GM18502 (cell line): ENCODE results near the gene ZMYND8.
"Not testable (repeated sequence)": the region's sequence is repeated elsewhere in the genome, so short reads cannot be mapped to it uniquely, and the experiment has no call there.

Experiments used
- ATAC-seq: cut with Tn5 transposase; IDR thresholded peaks from one replicate; pipeline ENCODE4 v1.9.1; 2021; ENCODE audit warnings: mild to moderate bottlenecking; ENCODE audit not compliant: unreplicated experiment, poor library complexity

The ZMYND8 gene

DNA sequence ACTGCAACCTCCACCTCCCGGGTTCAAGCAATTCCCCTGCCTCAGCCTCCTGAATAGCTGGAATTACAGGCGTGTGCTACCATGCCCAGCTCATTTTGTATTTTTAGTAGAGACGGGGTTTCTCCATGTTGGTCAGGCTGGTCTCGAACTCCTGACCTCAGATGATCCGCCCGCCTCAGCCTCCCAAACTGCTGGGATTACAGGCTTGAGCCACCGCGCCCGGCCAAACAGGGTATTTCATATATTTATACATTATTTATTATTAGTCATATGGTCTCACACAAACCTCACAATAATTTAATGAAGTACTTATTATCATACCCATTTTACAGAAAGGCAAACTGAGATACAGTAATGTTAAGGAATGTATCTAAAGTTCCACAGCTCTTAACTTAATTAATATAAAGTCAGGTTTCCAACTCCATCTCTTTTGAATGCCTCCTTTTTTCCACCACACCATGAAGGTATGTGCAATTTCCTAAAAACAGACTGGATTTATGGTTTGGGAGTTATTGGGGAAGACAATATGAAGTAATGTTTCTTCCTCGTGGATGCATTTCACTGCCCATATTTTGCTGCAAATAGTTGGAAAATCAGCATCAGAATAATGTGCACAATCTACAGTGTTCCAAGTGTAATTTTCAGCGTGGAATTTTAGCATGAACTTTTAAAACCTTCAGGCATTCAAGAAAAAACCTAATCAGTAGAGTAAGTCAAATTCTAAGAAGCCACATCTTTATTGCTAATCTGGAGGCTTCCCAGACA, 65.7 kb downstream of the ZMYND8 start:
- no peak for ATAC-seq

DNA sequence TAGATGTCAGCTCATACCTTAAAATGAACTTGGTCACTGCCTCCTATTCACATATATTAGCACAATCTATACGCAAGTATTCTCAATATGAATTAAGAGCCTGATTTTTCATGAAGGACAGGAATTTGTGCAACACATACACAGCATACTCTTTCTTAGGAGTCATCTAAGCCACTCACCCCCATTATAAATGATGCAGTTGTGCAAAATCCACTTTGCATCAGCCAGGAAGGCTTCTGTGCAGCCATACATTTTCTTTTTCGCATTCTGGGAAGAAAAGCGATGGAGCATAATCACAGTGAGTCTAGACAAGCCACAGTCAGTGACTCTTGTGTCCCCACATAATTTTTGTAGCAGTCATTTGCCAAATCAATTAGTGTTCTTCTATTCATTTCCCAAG, 66.5 kb downstream of the ZMYND8 start:
- no peak for ATAC-seq

DNA sequence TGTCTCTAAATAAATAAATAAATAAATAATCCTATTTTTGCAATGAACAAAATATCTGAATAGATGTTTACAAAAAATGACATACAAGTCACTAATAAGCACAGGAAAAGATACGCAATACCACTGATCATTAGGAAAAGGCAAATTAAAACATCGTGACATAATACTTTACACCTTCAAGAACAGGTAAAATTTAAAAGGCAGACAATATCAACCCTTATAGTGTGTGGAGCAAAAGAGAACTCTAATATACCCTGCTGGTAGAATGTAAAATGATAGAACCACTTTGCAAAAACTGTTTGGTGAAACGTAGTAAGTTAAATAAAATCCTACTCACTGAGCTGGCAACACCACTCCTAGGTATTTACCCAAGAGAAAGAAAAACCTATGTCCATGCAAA, 67.4 kb downstream of the ZMYND8 start:
- ATAC-seq, result no peak

DNA sequence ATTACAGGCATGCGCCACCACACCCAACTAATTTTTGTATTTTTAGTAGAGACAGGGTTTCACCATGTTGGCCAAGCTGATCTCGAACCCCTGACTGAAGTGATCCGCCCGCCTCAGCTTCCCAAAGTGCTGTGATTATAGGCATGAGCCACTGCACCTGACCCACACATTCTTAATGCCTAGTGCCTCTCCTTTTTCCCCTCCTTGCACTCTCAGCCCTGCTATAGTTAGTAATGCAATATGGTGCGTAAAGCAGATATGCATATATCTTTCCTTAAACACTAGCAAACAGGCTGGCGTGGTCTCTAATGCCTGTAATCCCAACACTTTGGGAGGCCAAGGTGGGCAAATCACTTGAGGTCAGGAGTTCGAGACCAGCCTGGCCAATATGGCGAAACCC, 68.0 kb downstream of the ZMYND8 start:
- not testable (repeated sequence) for ATAC-seq

DNA sequence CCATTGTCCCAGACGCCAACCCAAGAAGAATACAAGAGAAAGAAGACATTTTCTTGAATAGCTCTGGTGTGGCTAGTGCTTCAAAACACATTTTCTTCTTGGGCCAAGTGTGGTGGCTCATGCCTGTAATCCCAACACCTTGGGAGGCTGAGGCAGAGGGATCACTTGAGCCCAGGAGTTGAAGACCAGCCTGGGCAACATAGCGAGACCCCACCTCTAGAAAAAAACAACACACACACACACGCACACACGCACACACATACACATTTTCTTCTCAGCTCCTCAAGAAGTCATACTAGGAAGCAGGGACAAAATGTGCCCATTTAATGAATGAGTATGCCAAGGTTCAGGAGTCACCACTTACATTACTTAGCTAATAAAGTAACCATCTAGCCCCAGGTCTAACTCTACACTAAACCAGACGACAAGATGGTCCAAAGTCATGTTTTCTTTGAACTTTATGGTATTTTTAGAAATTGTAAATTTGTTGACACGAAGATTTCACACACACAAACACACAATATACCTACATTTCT, 68.8 kb downstream of the ZMYND8 start:
- ATAC-seq, result no peak

DNA sequence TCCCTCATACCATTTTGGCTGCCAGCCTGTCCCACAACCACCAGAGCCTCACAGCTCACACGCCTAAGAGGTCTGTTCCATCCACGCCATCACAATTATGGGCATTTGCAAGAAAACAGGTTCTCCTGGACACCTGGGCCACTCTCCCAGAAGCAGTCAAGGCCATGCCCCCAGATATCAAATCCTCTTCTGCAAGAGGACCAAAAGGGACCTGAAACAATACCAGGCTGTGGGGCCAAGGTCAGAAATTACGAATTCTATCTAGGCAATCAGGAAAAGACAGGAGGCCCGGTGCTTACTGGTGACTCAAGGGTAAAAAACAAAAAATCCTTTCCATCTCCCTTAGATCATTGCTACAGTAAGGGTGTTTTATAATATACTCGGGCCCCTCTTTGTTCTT, 69.8 kb downstream of the ZMYND8 start:
- ATAC-seq, result no peak

DNA sequence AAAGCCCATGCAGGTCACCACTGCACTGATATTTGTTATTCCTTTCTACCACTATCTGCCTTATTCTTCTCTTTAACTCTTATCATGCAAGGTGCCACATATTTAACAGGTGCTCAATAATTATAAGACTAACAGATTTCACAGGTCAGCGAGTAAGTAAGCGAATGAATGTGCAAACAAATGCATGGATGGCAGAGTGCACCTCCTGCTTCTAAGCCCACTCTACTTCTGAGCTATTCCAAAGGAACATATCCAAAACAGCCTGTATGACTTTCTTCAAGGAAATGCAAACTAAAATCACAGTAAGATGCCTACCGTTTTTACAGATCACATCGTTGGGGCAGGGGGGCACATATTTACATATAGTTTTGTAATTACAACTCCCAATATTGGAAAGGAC, 71.3 kb downstream of the ZMYND8 start:
- no peak for ATAC-seq

DNA sequence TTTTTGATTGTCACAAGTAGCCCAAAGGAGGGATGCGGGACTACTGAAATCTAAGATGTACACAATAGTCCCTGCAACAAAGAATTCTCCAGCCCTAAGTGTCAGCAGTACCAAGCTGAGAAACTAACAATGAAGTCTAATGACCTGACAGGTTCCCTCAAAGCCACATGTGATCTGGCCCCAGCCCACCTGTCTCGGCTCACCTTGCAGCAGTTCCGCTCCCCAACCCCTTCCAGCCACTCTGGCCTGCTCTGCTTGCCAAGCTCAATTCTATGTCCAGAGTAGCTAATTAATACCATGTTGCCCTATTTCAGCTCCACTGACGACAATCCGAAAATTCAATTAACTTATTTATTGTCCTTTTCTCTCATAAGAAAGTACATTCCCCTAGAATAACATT, 72.1 kb downstream of the ZMYND8 start:
- no peak for ATAC-seq

DNA sequence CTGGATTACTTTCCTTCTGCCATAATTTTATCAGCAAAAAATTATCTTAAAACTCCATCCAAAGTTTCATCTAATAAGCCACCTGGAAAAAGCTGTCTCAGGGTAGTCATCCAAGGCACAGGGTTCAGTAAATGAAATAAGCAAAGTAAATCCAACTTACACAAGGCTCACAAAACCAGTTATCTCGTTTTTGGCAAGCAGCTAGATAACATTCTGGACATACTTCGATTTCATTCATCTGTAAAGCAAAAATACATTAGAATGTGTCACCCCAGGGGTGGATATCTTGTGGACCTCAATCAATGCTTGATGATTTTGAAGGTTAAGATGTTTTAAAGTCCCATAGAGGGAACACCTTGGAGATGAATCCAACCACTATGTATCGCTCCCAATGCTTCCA, 73.1 kb downstream of the ZMYND8 start:
- ATAC-seq, result no peak

DNA sequence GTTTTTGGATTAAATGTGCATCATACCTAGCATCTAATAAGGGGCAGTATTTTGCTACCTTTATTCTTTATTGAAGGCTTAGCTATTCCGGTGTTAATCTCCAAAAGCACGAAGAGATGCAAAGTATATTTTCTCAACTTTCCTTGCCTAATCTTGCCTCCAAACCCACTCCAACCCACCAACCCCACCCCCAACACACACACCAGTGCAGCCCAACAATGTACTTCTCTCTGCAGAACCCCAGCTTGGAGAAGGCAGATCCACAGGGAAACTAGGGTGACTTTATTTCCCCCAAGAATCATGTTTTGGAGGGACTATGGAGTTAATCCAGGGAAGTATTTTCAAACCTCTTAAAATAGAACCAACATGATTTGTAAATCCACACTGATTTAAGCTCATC, 73.6 kb downstream of the ZMYND8 start:
- ATAC-seq, result no peak

DNA sequence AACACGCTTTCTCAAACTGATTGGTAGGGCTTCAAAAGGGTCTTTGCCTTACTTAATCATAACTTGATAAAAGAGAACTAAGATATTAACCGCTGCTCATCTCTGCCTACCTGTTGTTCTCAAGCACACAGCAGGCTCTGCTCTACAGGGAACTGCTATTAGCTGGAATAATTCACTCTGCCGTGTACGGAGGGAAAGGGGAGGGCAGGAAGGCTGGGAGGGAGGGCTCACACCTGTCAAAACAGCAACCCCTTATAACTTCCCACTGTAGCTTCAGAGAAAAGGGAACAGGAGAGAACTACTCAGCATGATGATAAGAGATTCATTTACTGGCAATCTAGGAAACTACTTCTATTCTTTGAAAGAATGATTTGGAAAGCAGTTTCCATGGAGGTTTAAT, 75.1 kb downstream of the ZMYND8 start:
- ATAC-seq, result no peak

DNA sequence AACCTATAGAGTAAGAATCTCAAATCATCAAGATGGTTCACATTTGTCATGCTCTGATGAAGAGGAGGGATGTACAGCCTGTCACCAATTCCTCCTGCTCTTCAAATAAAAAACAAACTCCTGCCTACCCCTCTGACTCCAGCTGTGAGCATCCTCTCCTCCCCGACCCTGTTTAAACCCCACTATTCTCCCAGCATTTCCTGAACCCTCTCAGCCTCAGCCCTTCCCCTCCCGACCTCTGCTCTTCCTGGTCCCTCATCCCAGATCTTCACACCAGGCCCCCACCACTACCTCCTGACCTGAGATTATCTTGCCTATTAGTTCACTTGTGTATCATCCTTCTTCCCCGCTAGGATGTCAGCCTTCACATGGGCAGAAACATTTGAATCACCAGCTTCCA, 75.8 kb downstream of the ZMYND8 start:
- no peak for ATAC-seq

DNA sequence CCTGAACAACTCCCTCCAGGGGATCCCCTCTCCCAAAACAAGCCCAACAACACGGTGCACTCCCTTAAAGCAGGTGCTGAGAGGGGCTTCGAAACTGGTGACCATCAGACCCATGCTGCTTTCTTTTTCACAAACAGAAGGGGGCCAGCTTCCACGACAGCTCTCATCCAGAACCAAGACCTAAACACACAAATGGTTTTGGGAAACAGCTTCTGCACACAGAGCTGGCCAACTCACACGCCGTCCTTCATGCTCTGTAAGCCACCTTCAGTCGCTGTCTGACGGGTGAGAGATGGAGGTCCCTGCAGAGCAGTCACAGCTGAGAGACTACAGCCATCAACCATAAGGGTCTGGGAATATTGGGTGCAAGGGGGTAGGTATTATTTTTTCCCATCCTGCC, 76.3 kb downstream of the ZMYND8 start:
- no peak for ATAC-seq

DNA sequence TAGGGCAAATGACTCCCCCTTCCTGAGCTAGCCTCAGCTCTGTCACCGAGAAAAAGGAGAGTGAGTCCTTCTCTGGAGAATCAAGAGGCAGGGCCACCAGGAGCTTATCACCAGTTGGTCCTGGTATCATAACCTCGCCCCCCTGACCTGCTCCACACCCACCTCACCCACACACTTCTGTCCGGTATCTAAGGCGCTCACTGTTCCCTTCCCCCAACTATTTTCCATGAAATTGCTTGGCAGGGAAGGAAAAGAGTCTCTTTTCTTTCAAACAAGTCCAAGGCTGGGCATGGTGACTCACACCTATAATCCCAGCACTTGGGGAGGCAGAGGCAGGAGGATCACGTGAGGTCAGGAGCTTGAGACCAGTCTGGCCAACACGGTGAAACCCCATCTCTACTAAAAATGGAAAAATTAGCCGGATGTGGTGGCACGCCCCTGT, 77.6 kb downstream of the ZMYND8 start:
- no peak for ATAC-seq

DNA sequence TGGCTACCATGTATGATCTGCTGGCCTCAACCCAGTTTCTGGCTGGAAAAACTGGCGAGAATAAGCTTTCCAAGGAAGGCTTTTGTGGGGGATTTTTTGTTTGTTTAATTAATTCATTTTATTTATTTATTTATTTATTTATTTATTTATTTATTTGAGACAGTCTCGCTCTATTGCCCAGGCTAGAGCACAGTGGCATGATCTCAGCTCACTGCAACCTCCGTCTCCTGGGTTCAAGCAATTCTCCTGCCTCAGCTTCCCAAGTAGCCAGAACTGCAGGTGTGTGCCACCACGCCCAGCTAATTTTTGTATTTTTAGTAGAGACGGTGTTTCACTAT, 79.0 kb downstream of the ZMYND8 start:
- ATAC-seq, result not testable (repeated sequence)

DNA sequence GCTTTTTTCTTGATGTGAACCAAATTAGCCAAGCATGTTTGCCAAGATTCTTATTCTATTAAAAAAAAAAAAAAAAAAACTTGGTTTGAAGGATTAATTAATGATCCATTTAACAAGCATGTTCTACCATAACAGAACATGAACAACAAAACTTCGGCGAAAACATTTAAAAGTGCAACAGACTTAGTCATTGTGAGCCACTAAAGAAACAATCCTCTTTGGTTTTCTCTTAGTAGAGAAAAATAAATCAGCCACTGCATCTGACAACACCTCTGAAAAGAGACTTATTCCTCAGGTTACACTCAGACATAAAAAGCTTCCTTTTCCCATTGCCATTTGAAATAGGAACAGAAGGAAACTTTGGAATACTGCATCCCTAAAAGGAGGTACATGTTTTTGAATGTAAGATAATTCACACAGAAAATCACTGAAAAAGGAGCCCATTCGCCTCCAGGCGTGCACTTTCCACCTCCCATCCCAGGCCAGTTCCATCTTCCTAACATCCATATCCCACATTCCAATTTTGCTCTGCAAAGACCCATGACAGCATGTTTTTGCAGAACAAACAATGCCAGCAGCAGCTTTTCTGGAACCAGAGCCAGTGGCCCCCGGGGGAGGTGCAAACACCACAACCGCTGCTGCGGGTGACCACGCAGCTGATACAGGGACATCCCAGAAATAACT, 79.5 kb downstream of the ZMYND8 start:
- ATAC-seq, result no peak

DNA sequence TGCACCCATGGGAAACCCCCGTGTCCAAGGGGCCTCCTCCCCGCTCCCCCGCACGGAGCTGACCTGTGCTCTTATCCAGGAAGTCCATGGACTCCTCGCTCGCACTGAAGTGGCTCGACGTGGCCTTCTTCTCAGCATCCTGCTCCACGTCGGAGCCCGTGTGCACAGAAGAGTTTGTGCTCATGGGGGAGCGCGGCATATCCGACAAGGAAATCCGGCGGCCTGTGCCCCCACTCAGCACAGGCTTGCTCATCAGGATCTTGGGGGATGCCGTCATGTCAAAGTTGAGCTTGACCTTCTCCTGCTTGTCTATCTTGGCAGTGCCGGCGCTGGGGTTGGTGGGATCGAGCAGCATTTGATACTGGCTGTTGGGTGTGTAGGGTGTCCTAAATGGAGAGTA, 80.2 kb downstream of the ZMYND8 start:
- ATAC-seq, result no peak

DNA sequence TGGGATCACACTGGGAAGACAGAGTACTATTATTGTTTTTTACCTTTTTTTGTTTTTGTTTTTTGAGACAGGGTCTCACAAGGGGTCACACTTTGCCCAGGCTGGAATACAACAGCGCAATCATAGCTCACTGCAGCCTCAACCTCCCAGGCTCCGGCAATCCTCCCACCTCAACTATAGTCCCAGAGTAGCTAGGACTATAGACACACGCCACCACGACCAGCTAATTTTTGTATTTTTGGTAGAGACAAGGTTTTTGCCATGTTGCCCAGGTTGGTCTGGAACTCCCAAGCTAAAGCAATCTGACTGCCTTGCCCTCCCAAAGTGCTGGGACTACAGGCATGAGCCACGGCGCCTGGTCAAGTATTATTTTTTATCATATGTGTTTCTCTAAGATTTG, 81.0 kb downstream of the ZMYND8 start:
- no peak for ATAC-seq

DNA sequence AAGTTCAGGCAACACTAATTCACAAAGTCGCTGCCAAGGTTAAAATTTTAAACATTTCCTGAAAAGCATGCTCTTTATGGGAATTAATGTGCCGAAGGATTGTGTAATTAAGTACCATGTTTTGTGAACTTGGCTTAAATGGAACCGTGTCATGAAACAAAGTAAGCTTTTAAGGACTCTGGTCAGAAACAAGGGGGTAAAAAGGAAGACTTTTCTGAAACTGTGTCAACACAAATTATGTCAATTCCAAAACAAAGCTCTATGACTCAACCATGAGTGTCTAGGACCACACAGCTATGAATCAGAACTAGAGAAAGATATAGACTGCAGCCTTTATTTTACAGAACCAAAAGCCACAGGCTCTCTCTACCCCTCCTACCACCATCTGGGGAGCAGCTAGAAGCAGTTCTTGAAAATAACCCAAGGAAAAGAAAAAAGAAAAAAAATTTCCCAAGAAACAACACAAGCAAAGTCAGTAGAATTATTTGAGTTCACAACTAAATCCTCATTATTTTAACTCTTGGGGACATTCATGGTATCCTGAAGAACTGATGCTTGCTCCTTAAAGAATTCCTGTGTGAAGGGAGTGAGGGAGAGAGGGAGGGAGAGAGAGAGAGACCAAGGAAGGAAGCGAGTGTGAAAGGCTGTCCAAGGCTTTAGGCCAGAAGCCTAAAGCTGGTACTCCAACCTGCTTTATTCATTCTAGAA, 81.9 kb downstream of the ZMYND8 start:
- ATAC-seq, result peak; percentile 91

DNA sequence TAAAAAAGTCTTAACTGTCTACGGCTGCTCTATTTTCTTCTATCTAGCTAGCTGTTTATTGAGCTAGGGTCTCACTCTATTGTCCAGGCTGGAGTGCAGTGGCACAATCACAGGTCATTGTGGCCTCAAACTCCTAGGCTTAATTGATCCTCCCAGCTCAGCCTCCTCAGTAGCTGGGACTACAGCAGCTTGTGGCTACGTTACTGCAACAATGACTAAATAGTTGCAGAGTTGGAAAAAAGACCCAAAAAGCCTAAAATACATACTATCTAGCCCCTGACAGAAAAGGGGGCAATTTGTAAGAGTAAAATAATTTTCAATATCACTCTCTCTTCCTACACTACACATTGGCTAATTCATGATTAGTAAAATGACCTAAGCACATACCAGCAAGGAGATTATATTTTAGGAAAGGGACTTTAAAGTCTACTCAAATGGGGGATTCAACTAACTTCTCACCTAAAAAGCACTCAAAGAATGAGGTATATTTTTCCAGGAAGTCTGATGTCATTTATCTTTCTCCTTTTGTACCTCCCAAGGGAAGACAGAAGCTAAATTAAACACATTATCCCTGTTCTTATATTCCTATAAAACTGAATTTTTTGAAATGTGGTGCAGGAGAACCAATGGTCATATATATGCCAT, 82.8 kb downstream of the ZMYND8 start:
- ATAC-seq, result no peak
